GM19099 (cell line): ENCODE data around the gene PHF12.
A peak's percentile ranks its signal among the peaks of the same experiment; 100 is the strongest.

Experiments used
- POLR2A ChIP-seq: IDR thresholded peaks from 3 replicates; pipeline ENCODE4 v1.6.1; 2011; ENCODE audit warnings: low read depth; ENCODE audit not compliant: insufficient read length; ENCODE audit errors: extremely low read depth

Gene PHF12

DNA sequence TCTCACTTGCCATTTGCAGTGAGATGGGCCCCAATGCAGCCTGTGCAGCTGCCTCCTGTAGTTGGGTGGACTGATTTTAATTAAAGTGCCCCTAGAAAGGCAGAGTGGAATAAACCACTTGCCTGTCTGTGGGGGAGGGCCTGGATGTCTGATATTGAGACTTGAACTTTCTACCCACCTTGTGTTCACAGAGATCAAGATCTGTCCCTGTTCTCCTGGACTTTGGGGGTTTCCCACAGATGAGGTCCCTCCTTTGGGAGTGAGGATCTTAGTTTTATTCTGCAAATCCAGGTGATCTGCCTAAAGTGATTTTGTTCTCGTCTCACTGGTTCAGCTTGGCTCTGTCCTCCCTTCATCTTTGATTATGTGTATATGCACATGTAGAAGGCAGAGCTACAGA is 40.8 kb downstream of the PHF12 start:
- no peak for TF ChIP-seq POLR2A

DNA sequence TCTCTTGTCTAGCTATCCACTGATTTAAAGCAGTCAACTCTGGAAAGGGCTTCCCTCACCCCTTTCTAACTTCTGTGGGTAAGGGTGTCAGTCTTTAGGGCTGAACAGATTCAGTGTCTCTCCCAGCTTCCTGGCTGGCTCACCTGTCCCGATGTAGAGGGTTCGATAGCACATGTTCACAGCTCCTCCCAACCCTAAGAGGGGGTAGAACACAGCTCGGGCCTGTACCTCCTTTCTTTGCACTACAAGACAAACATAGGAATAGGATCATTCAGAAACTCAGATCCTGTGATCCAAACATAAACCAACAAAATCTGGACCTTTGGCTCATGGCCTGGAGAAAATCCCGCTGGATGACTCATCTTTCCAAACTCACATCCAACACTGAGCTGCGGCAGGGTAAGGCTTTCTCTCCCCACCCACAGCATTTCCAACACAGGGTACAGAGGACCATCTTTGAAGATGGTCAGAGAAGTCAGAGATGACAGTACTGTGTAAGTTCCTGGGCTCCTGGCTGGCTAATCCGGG is 42.6 kb downstream of the PHF12 start:
- no peak for TF ChIP-seq POLR2A

DNA sequence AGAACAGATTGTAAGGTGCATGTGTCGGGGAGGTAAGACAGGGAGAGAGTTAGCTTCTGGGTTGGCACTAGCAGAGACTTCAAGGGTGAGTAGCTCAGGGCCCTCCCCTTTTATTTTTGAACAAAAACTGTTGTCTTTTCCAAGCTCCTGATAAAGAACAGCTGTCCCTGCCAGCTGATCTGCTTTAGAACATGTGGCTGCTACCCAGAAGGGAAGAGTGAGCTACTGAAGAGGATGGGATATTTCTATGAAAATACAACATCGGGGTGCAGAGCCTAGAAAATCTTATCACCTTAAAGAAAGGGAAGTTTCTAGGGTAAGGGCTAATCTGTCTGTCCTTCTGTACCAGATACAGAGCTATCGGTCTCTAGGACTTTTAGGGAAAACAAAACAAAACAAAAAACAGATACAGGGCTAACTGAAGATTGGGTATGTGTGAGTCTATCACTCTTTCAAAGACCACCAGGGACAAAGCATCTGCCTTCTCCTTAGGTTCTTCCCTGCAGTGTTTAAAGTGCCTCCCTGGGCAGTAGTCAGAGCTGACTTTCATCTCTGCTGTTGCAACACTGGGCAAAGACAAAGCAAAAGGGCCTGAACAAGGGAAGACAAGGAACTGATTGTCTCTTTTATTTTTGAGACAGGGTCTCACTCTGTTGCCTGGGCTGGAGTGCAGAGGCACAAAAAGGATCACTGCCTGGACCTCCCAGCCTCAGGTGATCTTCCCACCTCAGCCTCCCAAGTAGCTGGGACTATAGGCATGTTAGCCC is 43.4 kb downstream of the PHF12 start:
- no peak for TF ChIP-seq POLR2A

DNA sequence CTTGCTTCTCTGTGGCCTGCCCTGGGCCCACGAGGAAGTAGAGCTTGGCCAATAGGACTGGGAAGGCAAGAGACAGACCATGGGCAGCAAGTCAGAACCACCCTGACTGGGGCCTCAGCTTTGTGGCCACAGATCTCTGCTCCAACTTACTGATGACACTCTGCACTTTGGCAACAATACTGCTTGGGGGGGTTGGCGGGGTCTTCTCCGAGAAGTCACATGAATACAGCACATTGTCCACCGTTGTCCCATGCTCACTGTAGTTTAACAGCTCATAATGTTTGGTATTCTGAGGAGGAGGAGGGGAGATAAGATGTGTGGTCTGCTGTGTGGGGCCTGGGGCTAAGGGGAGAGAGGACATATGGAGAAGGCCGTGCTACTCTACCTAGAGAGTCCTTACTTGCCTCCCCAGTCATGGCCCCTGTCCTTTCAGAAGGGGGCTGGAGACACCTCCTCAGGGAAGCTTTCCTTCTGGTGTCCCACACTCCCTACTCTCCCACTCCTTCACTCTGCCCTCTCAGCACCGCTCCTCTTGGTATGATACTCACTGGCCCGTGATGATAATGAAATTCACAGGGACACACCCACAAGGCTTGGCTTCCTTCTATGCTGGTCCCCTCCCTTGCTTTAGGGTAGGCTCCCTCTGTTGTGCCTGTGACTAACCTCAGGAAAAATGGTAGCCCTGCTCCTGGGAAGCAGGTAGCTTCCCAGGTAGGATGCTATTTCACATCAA is 44.4 kb downstream of the PHF12 start:
- no peak for TF ChIP-seq POLR2A

DNA sequence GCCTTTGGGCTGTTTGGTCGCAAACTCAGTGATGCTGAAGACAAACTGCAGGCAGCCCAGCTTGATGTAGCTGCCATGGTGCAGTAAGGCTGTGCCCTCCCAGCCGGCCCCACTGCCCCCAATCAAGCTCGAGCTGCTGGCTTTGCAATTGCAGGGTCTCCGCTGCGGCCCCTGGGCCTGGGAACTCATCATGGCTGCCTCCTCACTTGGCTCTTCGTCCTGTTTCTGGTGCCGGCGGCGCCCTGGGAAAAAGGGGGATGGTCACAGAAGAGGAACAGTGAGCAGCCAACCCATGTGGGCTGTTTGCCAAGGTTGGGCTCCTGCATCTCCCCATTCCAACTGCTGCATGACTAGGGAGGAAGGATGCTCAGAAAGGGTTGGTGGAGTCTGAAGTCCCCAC is 45.0 kb downstream of the PHF12 start:
- no peak for TF ChIP-seq POLR2A

DNA sequence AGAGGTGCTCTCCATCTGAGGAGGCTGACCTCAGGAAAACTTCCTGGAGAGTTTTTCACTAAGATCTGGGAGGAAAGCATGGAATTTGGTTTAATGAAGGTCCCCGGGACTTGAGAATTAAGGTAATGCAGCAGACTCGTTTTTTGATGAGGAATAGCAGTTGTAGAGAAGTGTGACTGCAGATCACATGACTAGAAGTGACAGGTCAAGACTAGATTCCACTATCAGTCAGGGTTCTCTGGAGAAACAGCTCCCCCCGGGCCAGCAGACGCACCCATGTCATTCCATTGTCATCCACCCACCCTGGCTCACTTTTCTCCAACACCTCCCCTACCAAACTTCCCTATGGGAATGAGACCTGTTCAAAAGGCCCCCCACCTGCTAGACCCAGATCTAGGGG is 46.5 kb downstream of the PHF12 start:
- TF ChIP-seq POLR2A: no peak

DNA sequence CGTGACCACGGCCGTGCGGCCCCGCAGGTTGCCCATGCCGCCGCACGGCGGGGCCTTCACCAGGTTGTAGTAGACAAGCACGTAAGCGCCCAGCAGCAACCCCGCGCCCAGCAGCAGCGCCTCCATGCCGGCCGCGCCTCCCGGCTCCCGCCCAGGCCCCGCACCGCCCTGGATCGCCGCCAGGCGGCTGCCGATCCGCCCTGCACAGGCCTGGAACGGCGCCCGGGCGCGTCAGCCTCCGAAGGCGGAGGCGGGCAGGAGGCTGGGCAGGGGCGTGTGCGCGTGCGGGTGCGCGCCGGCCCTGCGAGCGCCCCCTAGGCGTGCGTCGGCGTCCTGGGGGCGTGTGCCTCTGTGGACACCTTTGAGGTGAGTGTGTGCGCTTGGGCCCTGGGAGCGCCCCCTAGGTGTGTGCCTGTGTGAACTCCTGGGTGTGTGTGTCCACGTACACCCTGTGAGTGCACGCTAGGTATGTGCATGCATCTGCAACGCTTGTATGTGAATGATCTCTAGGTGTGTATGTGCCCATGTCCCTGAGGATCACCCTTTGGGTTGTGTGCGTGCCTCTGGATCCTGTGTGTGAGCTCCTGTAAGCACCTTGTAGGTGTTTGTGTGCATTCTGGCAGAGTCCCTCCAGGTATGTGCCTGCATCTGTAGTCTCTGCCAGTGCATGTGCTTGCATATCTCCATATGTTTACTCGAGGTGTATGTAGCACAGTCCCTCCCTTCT is 48.3 kb downstream of the PHF12 start, which contains the start of gene DHRS13:
Gene DHRS13 (minus strand): TSS at position 261 of the 727 bp plus-strand sequence. CDS start 135 bp downstream, at position 126.
- TF ChIP-seq POLR2A: peak; percentile 47

DNA sequence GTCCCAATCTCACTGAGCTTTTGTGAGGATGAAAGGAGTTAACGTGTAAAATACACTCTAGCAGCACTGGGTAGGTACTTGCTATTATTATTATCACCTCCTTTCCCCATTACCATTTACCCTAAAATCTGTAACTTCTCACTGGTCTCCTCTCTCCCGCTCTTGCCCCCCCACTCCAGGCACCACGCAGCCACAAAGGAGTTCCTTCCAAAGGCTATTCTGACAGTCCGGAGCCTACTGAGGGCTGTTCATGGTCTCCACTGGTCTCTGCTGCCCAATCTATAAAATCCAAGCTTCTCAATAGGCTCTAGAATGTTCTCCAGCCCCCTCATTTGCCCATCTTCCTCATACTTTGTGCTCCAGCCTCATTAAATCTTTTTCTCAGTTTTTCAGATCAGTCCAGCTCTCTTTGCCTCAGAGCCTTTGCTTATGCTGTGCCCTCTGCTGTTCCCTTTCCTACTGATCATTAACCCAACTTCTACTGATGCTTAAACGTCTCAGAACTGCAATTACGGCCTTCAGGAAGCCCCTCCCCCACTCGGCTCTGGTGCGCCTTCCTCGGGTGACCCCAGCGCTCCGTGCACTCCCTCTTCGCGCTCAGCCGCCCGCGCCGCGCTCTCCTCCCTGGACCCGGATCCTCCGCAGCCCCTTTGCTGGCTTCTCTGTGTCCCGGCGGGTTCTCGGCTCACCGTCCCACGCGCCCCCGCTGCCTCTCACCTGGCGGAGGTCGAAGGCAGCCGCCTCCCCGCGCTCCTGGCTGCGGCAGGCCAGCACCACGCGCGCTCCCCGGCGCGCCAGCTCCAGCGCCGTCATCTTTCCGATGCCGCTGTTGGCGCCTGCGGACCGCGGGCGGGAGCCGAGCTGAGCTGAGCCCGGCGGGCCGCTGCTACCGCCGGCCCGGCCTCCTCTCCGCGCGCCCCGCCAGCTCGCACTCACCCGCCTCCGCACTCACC is 49.2 kb downstream of the PHF12 start:
- TF ChIP-seq POLR2A: no peak

DNA sequence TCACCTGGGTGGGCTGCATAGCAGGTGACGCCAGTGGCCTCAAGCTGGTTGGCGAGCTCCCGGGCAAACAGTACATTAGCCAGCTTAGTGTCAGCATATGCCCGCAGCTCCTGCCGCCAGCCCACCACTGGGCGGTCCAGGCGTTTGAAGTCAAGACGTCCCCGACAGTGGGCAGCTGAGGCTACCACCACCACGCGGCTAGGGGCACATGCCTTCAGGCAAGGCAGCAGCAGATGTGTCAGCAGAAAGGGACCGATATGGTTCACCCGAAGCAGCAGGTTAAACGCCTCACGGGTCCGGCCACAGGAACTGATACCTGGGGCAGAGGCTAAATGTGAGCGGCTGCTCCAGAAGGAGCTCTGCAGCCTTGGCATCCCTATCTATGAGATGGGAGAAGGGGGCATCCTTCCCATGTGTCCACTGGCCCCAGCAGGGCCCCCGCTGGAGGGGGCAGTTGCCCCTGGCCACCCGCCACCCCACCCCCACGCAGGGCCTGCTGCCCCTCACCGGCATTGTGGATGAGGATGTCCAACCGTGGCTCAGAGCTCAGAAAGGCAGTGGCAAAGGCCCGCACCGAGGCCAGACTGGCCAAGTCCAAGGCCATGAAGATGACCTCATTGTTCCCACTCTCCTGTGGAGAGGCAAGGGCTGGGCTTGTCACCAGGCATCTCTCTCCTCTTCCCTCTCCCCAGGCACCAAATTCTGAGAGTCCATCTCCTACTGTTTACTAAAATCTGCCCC is 50.2 kb downstream of the PHF12 start:
- no peak for TF ChIP-seq POLR2A

DNA sequence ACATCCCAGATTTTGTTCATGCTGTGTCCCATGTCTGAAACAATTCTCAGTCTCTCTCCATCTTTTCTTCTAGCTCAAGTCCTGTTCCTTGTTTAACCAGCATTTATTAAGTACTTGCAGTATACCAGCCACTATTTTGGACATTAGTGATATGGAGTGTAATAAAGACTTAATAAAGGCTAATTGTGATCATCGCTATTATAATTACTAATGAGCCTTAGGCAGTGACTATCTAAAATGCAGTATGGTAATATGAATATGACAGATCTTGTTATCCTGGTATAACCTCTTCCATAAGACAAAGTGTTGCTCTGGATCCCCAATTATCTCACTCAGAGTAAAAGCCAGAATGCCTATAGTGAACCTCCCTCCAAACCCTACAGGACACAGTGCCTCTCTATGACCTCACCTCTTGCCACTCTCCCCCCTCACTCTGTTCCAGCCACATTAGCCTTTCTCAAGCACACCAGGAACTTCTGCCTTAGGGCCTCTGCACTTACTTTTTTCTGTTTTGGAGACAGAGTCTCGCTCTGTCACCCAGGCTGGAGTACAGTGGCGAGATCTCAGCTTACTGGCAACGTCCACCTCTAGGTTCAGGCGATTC is 52.0 kb downstream of the PHF12 start:
- TF ChIP-seq POLR2A: no peak

DNA sequence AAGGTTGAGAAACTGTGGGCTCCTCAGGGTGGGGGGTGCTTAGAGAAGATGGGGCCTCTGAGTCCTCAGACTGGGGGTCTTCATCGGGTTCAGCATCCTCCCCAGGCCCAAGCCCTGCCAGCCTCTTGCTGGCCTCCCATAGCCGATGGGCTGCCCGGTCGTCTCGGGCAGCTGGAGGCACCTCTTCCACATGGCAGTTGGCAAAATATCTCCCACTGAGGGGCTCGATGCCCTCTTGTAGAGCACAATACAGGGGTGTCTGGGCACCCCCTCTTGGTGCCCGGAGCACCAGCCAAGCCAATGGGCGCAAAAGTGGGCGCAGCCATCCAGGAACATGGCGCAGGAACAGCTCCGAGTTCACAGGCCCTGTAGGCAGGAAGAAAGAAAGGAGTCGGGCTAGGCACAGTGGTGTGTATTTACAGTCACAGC is 52.8 kb downstream of the PHF12 start:
- no peak for TF ChIP-seq POLR2A

DNA sequence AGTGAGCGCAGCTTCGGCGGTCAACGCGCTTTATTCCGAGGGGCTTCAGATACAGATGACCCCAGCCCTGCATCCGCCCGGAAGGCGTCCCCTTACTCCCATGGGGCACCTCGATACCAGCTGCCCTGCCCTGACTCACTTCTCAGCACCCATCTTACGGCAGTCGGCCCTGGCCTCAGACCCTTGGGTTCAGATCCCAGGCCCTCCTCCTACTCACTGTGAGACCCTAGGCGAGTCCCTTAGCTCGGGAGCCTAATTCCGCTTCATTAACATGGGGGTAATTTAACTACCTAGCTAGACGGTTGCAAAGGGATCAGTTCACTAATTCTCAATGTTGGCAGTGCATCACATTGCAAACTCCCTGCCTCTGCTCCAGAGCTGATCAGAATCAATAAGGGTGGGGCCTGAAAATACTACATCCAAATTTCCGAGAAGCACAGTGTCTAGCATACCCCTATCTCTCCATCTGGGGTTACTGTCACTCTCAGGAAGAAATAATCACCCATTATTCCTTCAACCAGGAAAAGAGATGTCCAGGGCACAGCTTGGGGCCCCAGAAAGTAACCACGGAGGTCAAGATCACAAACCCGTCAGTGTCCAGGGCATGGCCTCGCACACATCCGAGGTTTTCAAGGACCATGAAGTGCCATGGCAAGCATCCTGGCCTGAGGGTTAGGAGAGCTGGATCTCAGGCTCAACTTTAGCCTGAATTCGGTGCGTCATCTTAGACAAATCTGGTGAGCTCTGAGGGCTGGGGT is 53.4 kb downstream of the PHF12 start:
- no peak for TF ChIP-seq POLR2A
